GM18517 (cell line): Measurements from ENCODE around the gene EXD3.
"Not testable (repeated sequence)": the region's sequence is repeated elsewhere in the genome, so short reads cannot be mapped to it uniquely, and the experiment has no call there.

Experiments
- ATAC-seq: cut with Tn5 transposase; IDR thresholded peaks from one replicate; pipeline ENCODE4 v1.9.1; 2021; ENCODE audit warnings: mild to moderate bottlenecking, moderate library complexity; ENCODE audit not compliant: unreplicated experiment

The EXD3 gene

DNA sequence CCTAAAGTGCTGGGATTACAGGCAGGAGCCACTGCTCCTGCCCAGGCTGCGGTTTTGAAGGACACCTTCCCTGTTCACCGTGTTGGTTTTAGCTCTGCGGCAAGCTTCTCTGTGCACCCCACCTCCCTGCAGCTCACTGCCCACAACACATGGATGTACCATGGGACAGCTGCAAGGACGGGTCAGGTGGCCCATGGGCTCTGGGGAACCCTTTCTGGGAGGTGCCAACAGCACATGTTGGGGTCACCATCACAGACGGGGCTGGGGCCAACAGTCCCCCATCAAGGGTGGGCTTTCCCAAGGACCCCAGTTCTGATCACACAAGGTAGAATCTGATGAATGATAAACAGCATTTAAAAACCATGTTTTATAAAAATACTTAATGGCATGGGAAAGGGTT is 7.5 kb downstream of the EXD3 start:
- no peak for ATAC-seq

- ATAC-seq = no peak
Observed at GRCh38 chr9:137412431-137412830, 10.5 kb downstream of the EXD3 start.

- no peak for ATAC-seq
Observed at GRCh38 chr9:137411645-137412380, 11.1 kb downstream of the EXD3 start.

DNA sequence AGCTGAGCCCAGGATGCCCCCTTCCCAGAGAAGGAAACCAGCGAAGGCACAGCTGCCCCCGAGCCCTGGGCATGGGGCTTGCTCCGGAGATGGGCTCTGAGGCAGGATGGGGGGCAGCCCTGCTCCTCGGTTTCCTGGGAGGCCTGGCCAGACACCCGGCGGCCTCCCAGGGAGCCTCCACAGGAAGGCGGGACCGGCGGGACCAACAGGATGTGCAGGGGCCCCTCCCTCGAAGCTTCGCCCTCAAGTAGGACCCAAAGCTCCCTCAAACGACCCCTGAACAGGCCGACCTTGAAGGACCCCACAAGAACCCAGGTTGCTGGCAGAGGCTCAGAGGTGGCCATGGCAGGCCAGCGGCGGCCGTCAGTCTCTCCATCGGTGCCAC is 11.7 kb downstream of the EXD3 start:
- no peak for ATAC-seq

DNA sequence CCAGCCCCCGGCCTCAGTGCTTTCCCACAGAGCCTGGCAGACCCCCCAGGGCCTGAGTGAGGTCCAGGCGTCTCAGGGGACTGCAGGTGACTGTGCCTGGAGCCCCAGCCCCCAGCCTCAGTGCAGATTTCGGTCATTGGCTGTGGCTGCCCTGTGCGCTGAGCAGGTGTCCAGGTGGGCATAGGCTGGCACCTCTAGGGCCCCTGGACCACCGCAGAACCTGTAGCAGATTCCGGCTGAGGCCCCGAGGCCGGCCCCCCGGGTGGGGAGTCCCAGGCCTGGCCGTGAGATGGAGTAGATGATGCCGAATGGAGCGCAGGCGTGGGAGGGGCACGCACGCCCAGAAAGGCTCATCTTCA is 12.1 kb downstream of the EXD3 start:
- no peak for ATAC-seq

- ATAC-seq = not testable (repeated sequence)
Observed at GRCh38 chr9:137410236-137410890, 12.6 kb downstream of the EXD3 start.

- no peak for ATAC-seq
Observed at GRCh38 chr9:137409515-137409914, 13.4 kb downstream of the EXD3 start.

- ATAC-seq = no peak
Observed at GRCh38 chr9:137408651-137409405, 14.1 kb downstream of the EXD3 start.

GRCh38 chr9:137407590-137408300 is 15.2 kb downstream of the EXD3 start:
- no peak for ATAC-seq

GRCh38 chr9:137406876-137407589 is 15.9 kb downstream of the EXD3 start:
- ATAC-seq = no peak

- ATAC-seq = no peak
Observed at GRCh38 chr9:137406085-137406760, 16.7 kb downstream of the EXD3 start.

- ATAC-seq = no peak
Observed at GRCh38 chr9:137405677-137406081, 17.3 kb downstream of the EXD3 start.

- no peak for ATAC-seq
Observed at GRCh38 chr9:137404961-137405567, 17.9 kb downstream of the EXD3 start.

- no peak for ATAC-seq
Observed at GRCh38 chr9:137403269-137403668, 19.7 kb downstream of the EXD3 start.

DNA sequence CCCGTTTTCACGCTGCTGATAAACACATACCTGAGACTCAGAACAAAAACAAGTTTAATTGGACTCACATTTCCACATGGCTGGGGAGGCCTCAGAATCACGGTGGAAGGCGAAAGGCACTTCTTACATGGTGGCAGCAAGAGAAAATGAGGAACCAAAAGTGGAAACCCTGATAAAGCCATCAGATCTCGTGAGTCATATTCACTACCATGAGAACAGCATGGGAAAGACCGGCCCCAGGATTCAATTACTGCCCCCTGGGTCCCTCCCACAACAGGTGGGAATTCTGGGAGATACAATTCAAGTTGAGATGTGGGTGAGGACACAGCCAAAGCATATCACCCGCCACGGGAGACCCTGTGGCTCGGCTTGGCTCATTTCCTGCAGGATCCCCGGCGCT is 20.2 kb downstream of the EXD3 start:
- ATAC-seq = no peak

DNA sequence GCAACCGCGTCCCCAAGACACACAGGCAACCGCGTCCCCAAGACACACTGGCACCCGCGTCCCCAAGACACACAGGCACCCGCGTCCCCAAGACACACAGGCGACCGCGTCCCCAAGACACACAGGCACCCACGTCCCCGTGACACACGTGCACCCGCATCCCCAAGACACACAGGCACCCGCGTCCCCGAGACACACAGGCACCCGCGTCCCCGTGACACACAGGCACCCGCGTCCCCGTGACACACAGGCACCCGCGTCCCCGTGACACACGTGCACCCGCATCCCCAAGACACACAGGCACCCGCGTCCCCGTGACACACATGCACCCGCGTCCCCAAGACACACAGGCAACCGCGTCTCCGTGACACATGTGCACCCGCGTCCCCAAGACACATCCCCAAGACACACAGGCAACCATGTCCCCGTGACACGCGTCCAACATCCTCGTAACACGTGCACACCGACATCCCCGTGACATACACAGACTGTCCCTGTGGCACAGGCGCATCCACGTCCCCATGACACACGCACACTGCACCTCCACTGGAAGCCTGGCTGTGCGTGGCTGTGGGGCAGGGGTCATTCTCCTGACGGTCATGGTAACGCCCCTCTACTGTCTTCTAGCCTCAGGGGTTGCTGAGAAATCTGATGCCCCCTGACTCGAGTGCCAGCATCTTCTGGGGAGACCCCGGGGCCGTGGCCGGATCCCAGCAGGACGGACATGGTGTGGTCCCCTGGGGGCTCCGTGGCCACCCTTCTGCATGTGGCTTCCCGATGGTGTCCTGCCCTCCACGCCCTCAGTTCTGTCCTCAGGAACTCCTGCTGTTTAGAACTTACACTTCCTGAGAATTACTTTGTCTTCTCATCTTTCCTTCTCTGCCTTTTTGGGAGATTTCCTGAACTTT is 24.1 kb downstream of the EXD3 start:
- ATAC-seq = no peak

- no peak for ATAC-seq
Observed at GRCh38 chr9:137397675-137398423, 25.1 kb downstream of the EXD3 start.
